ENCODE results near the gene CNNM1. TPM values are rescaled to one million over a fixed set of nuclear protein-coding genes. Genes with fewer than 3 reads are reported as not detected.

The CNNM1 gene
- total and polyA plus RNA-seq, 2 donors (not counting 1 experiment from before 2014, with no cell fraction given), result not detected

DNA sequence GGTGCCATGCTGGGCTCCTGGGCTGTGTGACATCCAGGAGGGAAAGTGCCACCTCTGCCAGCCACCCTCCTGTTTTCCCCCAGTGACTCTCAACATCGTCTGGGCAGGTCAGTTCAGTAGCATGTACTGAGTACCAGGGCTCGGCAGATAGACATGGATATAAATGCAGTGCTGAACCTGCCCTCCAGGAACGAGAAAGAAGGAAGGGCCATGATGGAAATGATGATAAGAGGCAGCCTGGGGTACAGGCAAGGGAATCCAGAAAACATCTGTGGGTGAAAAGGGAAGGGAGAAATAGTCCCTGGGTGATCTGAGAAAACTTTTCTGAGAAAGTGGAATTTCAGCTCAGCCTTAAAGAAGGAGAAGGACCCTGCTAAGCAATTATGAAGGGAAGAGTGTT lies 12.1 kb downstream of the CNNM1 start:
- H3K4me1 Mint-ChIP-seq, result no peaks in the 10 kb centered on the region
- 79% methylated on average over 2 of the region's 3 CpGs for WGBS (ENCODE audit: insufficient coverage)
- intact Hi-C loops (cut with micrococcal nuclease), result no loop called here

GRCh38 chr10:99341860-99342490 lies 12.8 kb downstream of the CNNM1 start:
- H3K27me3 ChIP-seq (replicated peaks in 1 of 4; ENCODE audit: control extremely low read depth in 1 of 4, control insufficient read depth in 3 of 4, insufficient read depth in 4 of 4, low read length in 3 of 4), result peaks cover 0 to 3% (median 0%) of the 10 kb centered on the region in 4 experiments
- DNase-seq (no peak), ATAC-seq (ENCODE audit: low read depth) (no peak)
- H3K79me2 ChIP-seq (ENCODE audit: control insufficient read depth, insufficient read depth, low read length), result no peaks in the 10 kb centered on the region
- H4K20me1 ChIP-seq (ENCODE audit: control insufficient read depth, insufficient read depth, low read length, poor library complexity, severe bottlenecking), result no peaks in the 10 kb centered on the region
- CTCF ChIA-PET, result no interaction called here
- H3K9me3 ChIP-seq (ENCODE audit: control extremely low read depth in 1 of 3, control insufficient read depth in 2 of 3, insufficient read depth in 1 of 3, low read length in 2 of 3), result no peaks in the 10 kb centered on the region
- TF ChIP-seq EZH2 (IDR thresholded peaks at IDR 0.05; ENCODE audit: borderline replicate concordance, insufficient read depth, low read depth, low read length, poor library complexity, severe bottlenecking) (no peak), CTCF (IDR thresholded peaks at IDR 0.05) (no peak)
- no peak overlapping the region for H3K4me2 ChIP-seq (replicated peaks; ENCODE audit: low read depth, low read length, poor library complexity, severe bottlenecking)
- no peaks in the 10 kb centered on the region for H3K4me1 ChIP-seq (ENCODE audit: control insufficient read depth in 2 of 2, insufficient read depth in 2 of 2, low read length in 2 of 2)
- 40% methylated on average over 1 of the region's 3 CpGs for WGBS (ENCODE audit: insufficient coverage)
- no peaks in the 10 kb centered on the region for H3K9me3 Mint-ChIP-seq (ENCODE audit: insufficient read depth)
- H3K27ac Mint-ChIP-seq, result no peak overlapping the region
- no peaks in the 10 kb centered on the region for H3K36me3 ChIP-seq (replicated peaks in 1 of 2; ENCODE audit: control extremely low read depth in 1 of 2, control insufficient read depth in 1 of 2, extremely low read depth in 1 of 2, insufficient read depth in 2 of 2, low read length in 1 of 2)
- no peak overlapping the region for H3K4me3 ChIP-seq (ENCODE audit: control extremely low read depth in 1 of 5, extremely low read depth in 1 of 5, insufficient read depth in 1 of 5, low read depth in 2 of 5, low read length in 4 of 5)
- POLR2A ChIA-PET, result no interaction called here
- no peak overlapping the region for H2AFZ ChIP-seq (ENCODE audit: insufficient read depth, low read depth, low read length, poor library complexity, severe bottlenecking)
- peaks cover 12% of the 10 kb centered on the region for H3K27me3 Mint-ChIP-seq
- intact Hi-C loops (cut with micrococcal nuclease), result no loop called here
- no peaks in the 10 kb centered on the region for H3K4me1 Mint-ChIP-seq
- H3K27ac ChIP-seq (ENCODE audit: low read length in 2 of 2), result no peak overlapping the region
- no peak overlapping the region for H3K9ac ChIP-seq (ENCODE audit: low read length)
- H3K4me3 Mint-ChIP-seq, result no peak overlapping the region

More for the DNA sequence above, 12.1 kb downstream of the CNNM1 start:
- DNase-seq, result no peak
- Mint-ChIP-seq H3K9me3 (ENCODE audit: insufficient read depth) (no peaks in the 10 kb centered on the region), H3K27ac (no peak overlapping the region), H3K4me3 (no peak overlapping the region), H3K27me3 (peaks cover 12% of the 10 kb centered on the region)
- ATAC-seq (ENCODE audit: low read depth), result no peak
- no peaks in the 10 kb centered on the region for H3K4me1 ChIP-seq (ENCODE audit: control insufficient read depth in 2 of 2, insufficient read depth in 2 of 2, low read length in 2 of 2)
- no peak overlapping the region for H3K4me2 ChIP-seq (replicated peaks; ENCODE audit: low read depth, low read length, poor library complexity, severe bottlenecking)
- H3K4me3 ChIP-seq (ENCODE audit: control extremely low read depth in 1 of 5, extremely low read depth in 1 of 5, insufficient read depth in 1 of 5, low read depth in 2 of 5, low read length in 4 of 5), result no peak overlapping the region
- H2AFZ ChIP-seq (ENCODE audit: insufficient read depth, low read depth, low read length, poor library complexity, severe bottlenecking), result no peak overlapping the region
- CTCF ChIA-PET, result no interaction called here
- H3K79me2 ChIP-seq (ENCODE audit: control insufficient read depth, insufficient read depth, low read length), result no peaks in the 10 kb centered on the region
- no peak for TF ChIP-seq CTCF (IDR thresholded peaks at IDR 0.05)
- TF ChIP-seq EZH2 (IDR thresholded peaks at IDR 0.05; ENCODE audit: borderline replicate concordance, insufficient read depth, low read depth, low read length, poor library complexity, severe bottlenecking), result no peak
- H3K27me3 ChIP-seq (replicated peaks in 1 of 4; ENCODE audit: control extremely low read depth in 1 of 4, control insufficient read depth in 3 of 4, insufficient read depth in 4 of 4, low read length in 3 of 4), result peaks cover 0 to 3% (median 0%) of the 10 kb centered on the region in 4 experiments
- H3K36me3 ChIP-seq (replicated peaks in 1 of 2; ENCODE audit: control extremely low read depth in 1 of 2, control insufficient read depth in 1 of 2, extremely low read depth in 1 of 2, insufficient read depth in 2 of 2, low read length in 1 of 2), result no peaks in the 10 kb centered on the region
- H3K27ac ChIP-seq (ENCODE audit: low read length in 2 of 2), result no peak overlapping the region
- H3K9ac ChIP-seq (ENCODE audit: low read length), result no peak overlapping the region
- POLR2A ChIA-PET, result no interaction called here
- no peaks in the 10 kb centered on the region for H4K20me1 ChIP-seq (ENCODE audit: control insufficient read depth, insufficient read depth, low read length, poor library complexity, severe bottlenecking)
- no peaks in the 10 kb centered on the region for H3K9me3 ChIP-seq (ENCODE audit: control extremely low read depth in 1 of 3, control insufficient read depth in 2 of 3, insufficient read depth in 1 of 3, low read length in 2 of 3)

Measured in B cell (primary cell).